Measurements from ENCODE around the gene PRIMPOL. TPM values are rescaled to one million over a fixed set of nuclear protein-coding genes. Genes with fewer than 3 reads are reported as not detected.

PRIMPOL gene
- total and polyA plus RNA-seq, 12 donors = 7.5 to 66.2 (median 12.3) TPM

DNA sequence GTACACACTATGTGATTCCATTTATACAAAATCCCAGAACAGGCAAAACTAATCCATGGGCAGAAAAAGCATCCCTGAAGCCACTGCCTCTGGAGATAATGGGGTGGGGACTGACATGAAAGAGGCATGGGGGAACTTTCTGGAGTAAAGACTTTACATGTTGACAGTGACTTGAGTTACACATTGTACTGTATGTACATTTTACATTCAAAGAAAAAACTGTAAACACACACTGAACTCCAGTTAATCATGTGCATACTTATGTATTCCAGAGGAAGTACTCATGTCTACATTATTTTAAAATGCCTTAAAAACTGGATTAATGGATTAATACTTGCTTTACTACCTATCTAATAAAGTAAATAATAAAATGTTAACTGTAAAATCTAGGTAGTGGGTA, 62.8 kb downstream of the PRIMPOL start:
- Histone ChIP-seq H3K4me1 (replicated peaks in 1 of 2) (no peaks in the 10 kb centered on the region), H3K4me3 (no peak overlapping the region), H3K27ac (no peak overlapping the region), H3K27me3 (no peaks in the 10 kb centered on the region), H3K36me3 (replicated peaks in 1 of 2) (no peaks in the 10 kb centered on the region), H3K9me3 (replicated peaks in 1 of 3) (no peaks in the 10 kb centered on the region)
- no peak for TF ChIP-seq POLR2A (IDR thresholded peaks at IDR 0.05)
- TF ChIP-seq, protein P1, sequence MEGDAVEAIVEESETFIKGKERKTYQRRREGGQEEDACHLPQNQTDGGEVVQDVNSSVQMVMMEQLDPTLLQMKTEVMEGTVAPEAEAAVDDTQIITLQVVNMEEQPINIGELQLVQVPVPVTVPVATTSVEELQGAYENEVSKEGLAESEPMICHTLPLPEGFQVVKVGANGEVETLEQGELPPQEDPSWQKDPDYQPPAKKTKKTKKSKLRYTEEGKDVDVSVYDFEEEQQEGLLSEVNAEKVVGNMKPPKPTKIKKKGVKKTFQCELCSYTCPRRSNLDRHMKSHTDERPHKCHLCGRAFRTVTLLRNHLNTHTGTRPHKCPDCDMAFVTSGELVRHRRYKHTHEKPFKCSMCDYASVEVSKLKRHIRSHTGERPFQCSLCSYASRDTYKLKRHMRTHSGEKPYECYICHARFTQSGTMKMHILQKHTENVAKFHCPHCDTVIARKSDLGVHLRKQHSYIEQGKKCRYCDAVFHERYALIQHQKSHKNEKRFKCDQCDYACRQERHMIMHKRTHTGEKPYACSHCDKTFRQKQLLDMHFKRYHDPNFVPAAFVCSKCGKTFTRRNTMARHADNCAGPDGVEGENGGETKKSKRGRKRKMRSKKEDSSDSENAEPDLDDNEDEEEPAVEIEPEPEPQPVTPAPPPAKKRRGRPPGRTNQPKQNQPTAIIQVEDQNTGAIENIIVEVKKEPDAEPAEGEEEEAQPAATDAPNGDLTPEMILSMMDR (IDR thresholded peaks at IDR 0.05) = no peak
- DNase-seq = no peak
- intact Hi-C loops (cut with DNase I) = no loop called here

DNA sequence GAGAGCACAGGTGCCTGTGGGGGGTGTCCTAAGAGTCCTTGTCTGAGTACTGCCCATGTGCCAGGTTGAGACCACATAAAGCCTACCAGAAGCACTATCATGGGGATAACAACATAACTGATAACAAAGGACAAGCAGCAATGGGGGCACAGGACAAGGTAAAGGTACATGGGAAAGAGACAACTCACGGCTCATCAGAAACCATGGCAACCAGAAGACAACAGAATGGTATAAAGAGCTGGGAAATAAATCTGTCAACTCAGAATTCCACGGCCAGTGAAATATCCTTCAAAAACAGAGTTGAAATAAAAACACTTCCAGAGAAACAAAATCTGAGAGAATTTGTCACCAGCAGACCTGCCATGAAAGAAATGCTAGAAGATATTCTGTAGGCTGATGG, 64.3 kb downstream of the PRIMPOL start:
- H3K9me3 ChIP-seq (replicated peaks in 1 of 3) = no peaks in the 10 kb centered on the region
- no peaks in the 10 kb centered on the region for H3K36me3 ChIP-seq (replicated peaks in 1 of 2)
- H3K4me1 ChIP-seq (replicated peaks in 1 of 2) = no peaks in the 10 kb centered on the region
- intact Hi-C loops (cut with DNase I) = no loop called here
- 33 to 86% (median 45%) methylated on average over 2 of the region's 2 CpGs for WGBS, 4 donors
- no peak for TF ChIP-seq POLR2A (IDR thresholded peaks at IDR 0.05)
- TF ChIP-seq, protein P1 (IDR thresholded peaks at IDR 0.05) = no peak
- no peak for DNase-seq
- H3K27ac ChIP-seq = no peak overlapping the region
- H3K27me3 ChIP-seq = no peaks in the 10 kb centered on the region
- no peak overlapping the region for H3K4me3 ChIP-seq

DNA sequence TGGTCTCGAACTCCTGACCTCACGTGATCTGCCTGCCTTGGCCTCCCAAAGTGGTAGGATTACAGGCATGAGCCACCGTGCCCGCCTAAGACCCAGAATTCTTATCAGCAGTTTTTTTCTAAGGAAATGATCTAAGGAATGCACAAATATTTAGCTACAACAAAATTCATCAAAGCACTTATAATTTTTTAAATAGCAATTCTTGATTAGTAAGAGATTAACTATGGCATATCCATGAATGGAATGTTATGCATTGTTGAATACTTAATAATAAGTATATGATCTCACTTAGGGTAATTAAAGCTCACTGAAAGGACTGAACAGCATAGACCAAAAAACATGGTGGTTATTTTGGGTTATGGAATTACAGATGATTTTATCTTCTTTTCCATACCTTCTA, 66.0 kb downstream of the PRIMPOL start:
- H3K4me3 ChIP-seq = no peak overlapping the region
- no peaks in the 10 kb centered on the region for H3K36me3 ChIP-seq (replicated peaks in 1 of 2)
- H3K4me1 ChIP-seq (replicated peaks in 1 of 2) = no peaks in the 10 kb centered on the region
- no peaks in the 10 kb centered on the region for H3K27me3 ChIP-seq
- WGBS, 4 donors = 97 to 98% (median 98%) methylated on average over 4 of the region's 4 CpGs
- no peak for TF ChIP-seq POLR2A (IDR thresholded peaks at IDR 0.05)
- TF ChIP-seq, protein P1 (IDR thresholded peaks at IDR 0.05) = no peak
- H3K27ac ChIP-seq = no peak overlapping the region
- H3K9me3 ChIP-seq (replicated peaks in 1 of 3) = no peaks in the 10 kb centered on the region
- no peak for DNase-seq
- intact Hi-C loops (cut with DNase I) = no loop called here

DNA sequence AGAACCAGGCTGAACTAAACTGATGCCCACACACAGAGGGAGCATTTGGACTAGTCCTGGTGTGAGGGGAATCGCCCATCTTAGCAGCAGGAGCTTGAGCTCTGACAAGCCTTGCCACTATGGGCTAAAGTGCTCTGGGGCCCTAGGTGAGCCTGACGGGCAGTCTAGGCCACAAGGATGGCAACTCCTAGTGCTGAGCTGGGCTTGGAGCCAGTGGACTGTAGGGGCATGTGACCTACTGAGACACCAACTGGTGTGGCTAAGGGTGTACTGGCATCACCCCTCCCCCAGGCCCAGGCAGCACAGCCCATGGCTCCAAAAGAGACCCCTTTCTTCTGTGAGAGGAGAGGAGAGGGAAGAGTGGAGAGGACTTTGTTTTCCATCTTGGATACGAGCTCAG, 69.9 kb downstream of the PRIMPOL start:
- Histone ChIP-seq H3K9me3 (replicated peaks in 1 of 3) (no peaks in the 10 kb centered on the region), H3K27me3 (no peaks in the 10 kb centered on the region)
- WGBS, 4 donors = 92 to 100% (median 97%) methylated on average over 3 of the region's 3 CpGs; no CpG with 5 or more reads in 1 of the 4 donors

More for the DNA sequence above, 69.9 kb downstream of the PRIMPOL start:
- no peak for TF ChIP-seq POLR2A (IDR thresholded peaks at IDR 0.05)
- TF ChIP-seq, protein P1 (IDR thresholded peaks at IDR 0.05) = no peak
- Histone ChIP-seq H3K4me1 (replicated peaks in 1 of 2) (no peaks in the 10 kb centered on the region), H3K27ac (no peak overlapping the region), H3K36me3 (replicated peaks in 1 of 2) (no peaks in the 10 kb centered on the region), H3K4me3 (no peak overlapping the region)
- intact Hi-C loops (cut with DNase I) = no loop called here
- DNase-seq = no peak

All from adrenal gland (tissue), 12 donors.